GM10266 (cell line): ENCODE measurements around the gene GKN2.

ENCODE experiments used
- DNase-seq: peaks from one replicate; pipeline ENCODE4 v3.0.0; 2012; ENCODE audit errors: extremely low spot score
- CTCF ChIP-seq: IDR thresholded peaks from 2 replicates; pipeline ENCODE4 v1.5.1; 2012; ENCODE audit warnings: mild to moderate bottlenecking, low read depth; ENCODE audit not compliant: control insufficient read depth, insufficient read depth; ENCODE audit errors: missing control alignments

The GKN2 gene

GRCh38 chr2:68926796-68927195, 25.9 kb downstream of the GKN2 start:
- TF ChIP-seq CTCF = no peak
- no peak for DNase-seq

- peak; percentile 78 for TF ChIP-seq CTCF
- DNase-seq = peak; percentile 51
Measured at GRCh38 chr2:68925295-68925896, 27.3 kb downstream of the GKN2 start.

GRCh38 chr2:68921646-68922045, 31.0 kb downstream of the GKN2 start:
- TF ChIP-seq CTCF = no peak
- no peak for DNase-seq

- no peak for TF ChIP-seq CTCF
- no peak for DNase-seq
Measured at GRCh38 chr2:68920481-68921170, 32.1 kb downstream of the GKN2 start.

- no peak for TF ChIP-seq CTCF
Measured at GRCh38 chr2:68918497-68918896, 34.2 kb downstream of the GKN2 start.

GRCh38 chr2:68917034-68917718, 35.5 kb downstream of the GKN2 start:
- TF ChIP-seq CTCF = no peak
- DNase-seq = no peak

More at GRCh38 chr2:68918497-68918896, 34.2 kb downstream of the GKN2 start:
- DNase-seq = no peak

GRCh38 chr2:68916226-68916625, 36.5 kb downstream of the GKN2 start:
- no peak for TF ChIP-seq CTCF

More at GRCh38 chr2:68916226-68916625, 36.5 kb downstream of the GKN2 start:
- DNase-seq = no peak
